Measurements from ENCODE around the gene C19orf67.

GRCh38 chr19:14031719-14032480, 53.7 kb downstream of the C19orf67 start, which contains the start of gene IL27RA:
- peak in 10 of 11 experiments; percentile 48 to 76 (median 71) for TF ChIP-seq CTCF (IDR thresholded peaks at IDR 0.05 in 8 of 11, conservative IDR thresholded peaks at IDR 0.05 in 3 of 11)
- peak; percentile 81 to 90 (median 87) for TF ChIP-seq POLR2AphosphoS5 (IDR thresholded peaks at IDR 0.05)

All from spleen (tissue), 7 donors.